ENCODE data around the gene RPL38.

RPL38 gene

GRCh38 chr17:74204474-74204873 lies 996 bp downstream of the RPL38 start:
- peak overlapping the region; percentile 94 to 99 (median 97) for H3K4me3 ChIP-seq (ENCODE audit: low read depth in 1 of 5, low read length in 5 of 5)
- H3K27me3 ChIP-seq (ENCODE audit: control insufficient read depth in 5 of 5, insufficient read depth in 4 of 5, low read length in 5 of 5) = peaks cover 8 to 23% (median 18%) of the 10 kb centered on the region in 5 donors
- peaks cover 2 to 46% (median 28%) of the 10 kb centered on the region in 5 donors for H3K4me1 ChIP-seq (ENCODE audit: control insufficient read depth in 5 of 5, insufficient read depth in 5 of 5, low read length in 5 of 5)
- no peaks in the 10 kb centered on the region for H3K9me3 ChIP-seq (ENCODE audit: control insufficient read depth in 5 of 5, low read length in 5 of 5)
- peak overlapping the region; percentile 94 to 100 (median 97) for H3K9ac ChIP-seq (ENCODE audit: low read length in 5 of 5)
- peak overlapping the region; percentile 86 for H3K27ac ChIP-seq (ENCODE audit: low read depth, low read length)
- H3K36me3 ChIP-seq (ENCODE audit: control insufficient read depth in 5 of 5, insufficient read depth in 5 of 5, low read length in 5 of 5) = peaks cover 3 to 44% (median 37%) of the 10 kb centered on the region in 5 donors

GRCh38 chr17:74205274-74205673 lies 1.8 kb downstream of the RPL38 start:
- no peak overlapping the region for H3K4me3 ChIP-seq (ENCODE audit: low read depth in 1 of 5, low read length in 5 of 5)
- H3K9ac ChIP-seq (ENCODE audit: low read length in 5 of 5) = peak overlapping the region; percentile 43 to 97 (median 48)
- H3K36me3 ChIP-seq (ENCODE audit: control insufficient read depth in 5 of 5, insufficient read depth in 5 of 5, low read length in 5 of 5) = peaks cover 6 to 52% (median 45%) of the 10 kb centered on the region in 5 donors

GRCh38 chr17:74206332-74206818 lies 2.9 kb downstream of the RPL38 start:
- Histone ChIP-seq H3K36me3 (ENCODE audit: control insufficient read depth in 5 of 5, insufficient read depth in 5 of 5, low read length in 5 of 5) (peaks cover 6 to 52% (median 45%) of the 10 kb centered on the region in 5 donors), H3K27me3 (ENCODE audit: control insufficient read depth in 5 of 5, insufficient read depth in 4 of 5, low read length in 5 of 5) (peaks cover 0 to 6% (median 2%) of the 10 kb centered on the region in 5 donors), H3K4me1 (ENCODE audit: control insufficient read depth in 5 of 5, insufficient read depth in 5 of 5, low read length in 5 of 5) (peaks cover 2 to 58% (median 36%) of the 10 kb centered on the region in 5 donors), H3K9ac (ENCODE audit: low read length in 5 of 5) (no peak overlapping the region), H3K9me3 (ENCODE audit: control insufficient read depth in 5 of 5, low read length in 5 of 5) (no peaks in the 10 kb centered on the region), H3K4me3 (ENCODE audit: low read depth in 1 of 5, low read length in 5 of 5) (no peak overlapping the region), H3K27ac (ENCODE audit: low read depth, low read length) (no peak overlapping the region)

More at GRCh38 chr17:74205274-74205673, 1.8 kb downstream of the RPL38 start:
- Histone ChIP-seq H3K27me3 (ENCODE audit: control insufficient read depth in 5 of 5, insufficient read depth in 4 of 5, low read length in 5 of 5) (peaks cover 7 to 17% (median 12%) of the 10 kb centered on the region in 5 donors), H3K9me3 (ENCODE audit: control insufficient read depth in 5 of 5, low read length in 5 of 5) (no peaks in the 10 kb centered on the region), H3K4me1 (ENCODE audit: control insufficient read depth in 5 of 5, insufficient read depth in 5 of 5, low read length in 5 of 5) (peaks cover 2 to 47% (median 26%) of the 10 kb centered on the region in 5 donors), H3K27ac (ENCODE audit: low read depth, low read length) (no peak overlapping the region)

- Histone ChIP-seq H3K9me3 (ENCODE audit: control insufficient read depth in 5 of 5, low read length in 5 of 5) (no peaks in the 10 kb centered on the region), H3K4me1 (ENCODE audit: control insufficient read depth in 5 of 5, insufficient read depth in 5 of 5, low read length in 5 of 5) (peaks cover 2 to 75% (median 50%) of the 10 kb centered on the region in 5 donors), H3K4me3 (ENCODE audit: low read depth in 1 of 5, low read length in 5 of 5) (no peak overlapping the region), H3K27ac (ENCODE audit: low read depth, low read length) (no peak overlapping the region), H3K27me3 (ENCODE audit: control insufficient read depth in 5 of 5, insufficient read depth in 4 of 5, low read length in 5 of 5) (no peaks in the 10 kb centered on the region), H3K9ac (ENCODE audit: low read length in 5 of 5) (no peak overlapping the region), H3K36me3 (ENCODE audit: control insufficient read depth in 5 of 5, insufficient read depth in 5 of 5, low read length in 5 of 5) (peaks cover 6 to 46% (median 38%) of the 10 kb centered on the region in 5 donors)
Observed at GRCh38 chr17:74210191-74211140, 7.0 kb downstream of the RPL38 start.

- peak overlapping the region; percentile 45 to 88 (median 75) for H3K4me3 ChIP-seq (ENCODE audit: low read depth in 1 of 5, low read length in 5 of 5)
- H3K27me3 ChIP-seq (ENCODE audit: control insufficient read depth in 5 of 5, insufficient read depth in 4 of 5, low read length in 5 of 5) = no peaks in the 10 kb centered on the region
- H3K36me3 ChIP-seq (ENCODE audit: control insufficient read depth in 5 of 5, insufficient read depth in 5 of 5, low read length in 5 of 5) = peaks cover 6 to 37% (median 32%) of the 10 kb centered on the region in 5 donors
- H3K27ac ChIP-seq (ENCODE audit: low read depth, low read length) = no peak overlapping the region
- peak overlapping the region in 3 of 5 donors; percentile 48 to 81 (median 80) for H3K9ac ChIP-seq (ENCODE audit: low read length in 5 of 5)
- no peaks in the 10 kb centered on the region for H3K9me3 ChIP-seq (ENCODE audit: control insufficient read depth in 5 of 5, low read length in 5 of 5)
- peaks cover 2 to 69% (median 42%) of the 10 kb centered on the region in 5 donors for H3K4me1 ChIP-seq (ENCODE audit: control insufficient read depth in 5 of 5, insufficient read depth in 5 of 5, low read length in 5 of 5)
Observed at GRCh38 chr17:74211141-74211911, 7.8 kb downstream of the RPL38 start.

GRCh38 chr17:74211912-74212208 lies 8.4 kb downstream of the RPL38 start:
- H3K4me3 ChIP-seq (ENCODE audit: low read depth in 1 of 5, low read length in 5 of 5) = peak overlapping the region; percentile 45 to 88 (median 75)
- peaks cover 2 to 68% (median 42%) of the 10 kb centered on the region in 5 donors for H3K4me1 ChIP-seq (ENCODE audit: control insufficient read depth in 5 of 5, insufficient read depth in 5 of 5, low read length in 5 of 5)
- H3K9ac ChIP-seq (ENCODE audit: low read length in 5 of 5) = peak overlapping the region in 3 of 5 donors; percentile 48 to 81 (median 80)
- no peak overlapping the region for H3K27ac ChIP-seq (ENCODE audit: low read depth, low read length)
- H3K27me3 ChIP-seq (ENCODE audit: control insufficient read depth in 5 of 5, insufficient read depth in 4 of 5, low read length in 5 of 5) = no peaks in the 10 kb centered on the region
- H3K9me3 ChIP-seq (ENCODE audit: control insufficient read depth in 5 of 5, low read length in 5 of 5) = no peaks in the 10 kb centered on the region
- H3K36me3 ChIP-seq (ENCODE audit: control insufficient read depth in 5 of 5, insufficient read depth in 5 of 5, low read length in 5 of 5) = peaks cover 6 to 33% (median 31%) of the 10 kb centered on the region in 5 donors

GRCh38 chr17:74212209-74212912 lies 8.9 kb downstream of the RPL38 start:
- Histone ChIP-seq H3K27me3 (ENCODE audit: control insufficient read depth in 5 of 5, insufficient read depth in 4 of 5, low read length in 5 of 5) (no peaks in the 10 kb centered on the region), H3K4me1 (ENCODE audit: control insufficient read depth in 5 of 5, insufficient read depth in 5 of 5, low read length in 5 of 5) (peaks cover 2 to 70% (median 45%) of the 10 kb centered on the region in 5 donors), H3K9ac (ENCODE audit: low read length in 5 of 5) (peak overlapping the region; percentile 59 to 81 (median 75)), H3K4me3 (ENCODE audit: low read depth in 1 of 5, low read length in 5 of 5) (peak overlapping the region; percentile 70 to 88 (median 78)), H3K36me3 (ENCODE audit: control insufficient read depth in 5 of 5, insufficient read depth in 5 of 5, low read length in 5 of 5) (peaks cover 6 to 29% (median 26%) of the 10 kb centered on the region in 5 donors), H3K9me3 (ENCODE audit: control insufficient read depth in 5 of 5, low read length in 5 of 5) (no peaks in the 10 kb centered on the region), H3K27ac (ENCODE audit: low read depth, low read length) (peak overlapping the region; percentile 69)

- no peaks in the 10 kb centered on the region for H3K27me3 ChIP-seq (ENCODE audit: control insufficient read depth in 5 of 5, insufficient read depth in 4 of 5, low read length in 5 of 5)
- H3K4me3 ChIP-seq (ENCODE audit: low read depth in 1 of 5, low read length in 5 of 5) = peak within 1 kb of the TSS; percentile 70 to 88 (median 78)
- peaks cover 4 to 72% (median 45%) of the 10 kb centered on the region in 5 donors for H3K4me1 ChIP-seq (ENCODE audit: control insufficient read depth in 5 of 5, insufficient read depth in 5 of 5, low read length in 5 of 5)
- H3K36me3 ChIP-seq (ENCODE audit: control insufficient read depth in 5 of 5, insufficient read depth in 5 of 5, low read length in 5 of 5) = peaks cover 6 to 21% (median 21%) of the 10 kb centered on the region in 5 donors
- no peaks in the 10 kb centered on the region for H3K9me3 ChIP-seq (ENCODE audit: control insufficient read depth in 5 of 5, low read length in 5 of 5)
- peak within 1 kb of the TSS; percentile 59 to 81 (median 75) for H3K9ac ChIP-seq (ENCODE audit: low read length in 5 of 5)
- peak within 1 kb of the TSS; percentile 69 for H3K27ac ChIP-seq (ENCODE audit: low read depth, low read length)
Observed at GRCh38 chr17:74212913-74213791, 9.7 kb downstream of the RPL38 start, which contains the start of gene TTYH2. TSS of gene TTYH2 (plus strand) at chr17:74213571. CDS start at chr17:74213588, 17 bp downstream.
